Camera-type eye (tissue), 1 donor: ENCODE data around the gene DAND5. TPM values are rescaled to one million over a fixed set of nuclear protein-coding genes. Genes with fewer than 3 reads are reported as not detected.

ENCODE experiments used
- total RNA-seq: library from RNA; depleted of rRNA; stranded (reverse); fragments of >200 nt; gene quantifications from one replicate; pipeline ENCODE4 v1.2.3, GENCODE V29; 2014

Gene DAND5
- total RNA-seq, result 5.2 TPM

GRCh38 chr19:12969292-12969988 is at the start of gene DAND5:
Gene DAND5, plus strand, starts transcription at chr19:12969576. Its CDS starts 85 bp downstream, at chr19:12969661.

GRCh38 chr19:12933287-12934072 is 35.9 kb upstream of the DAND5 start, which contains the start of gene FARSA:
Gene FARSA, minus strand, starts transcription at chr19:12933711. Its CDS starts 15 bp downstream, at chr19:12933696.

GRCh38 chr19:12937927-12938778 is 31.2 kb upstream of the DAND5 start, which contains the start of gene CALR:
Gene CALR, plus strand, starts transcription at chr19:12938609. Its CDS starts 71 bp downstream, at chr19:12938680.

DNA sequence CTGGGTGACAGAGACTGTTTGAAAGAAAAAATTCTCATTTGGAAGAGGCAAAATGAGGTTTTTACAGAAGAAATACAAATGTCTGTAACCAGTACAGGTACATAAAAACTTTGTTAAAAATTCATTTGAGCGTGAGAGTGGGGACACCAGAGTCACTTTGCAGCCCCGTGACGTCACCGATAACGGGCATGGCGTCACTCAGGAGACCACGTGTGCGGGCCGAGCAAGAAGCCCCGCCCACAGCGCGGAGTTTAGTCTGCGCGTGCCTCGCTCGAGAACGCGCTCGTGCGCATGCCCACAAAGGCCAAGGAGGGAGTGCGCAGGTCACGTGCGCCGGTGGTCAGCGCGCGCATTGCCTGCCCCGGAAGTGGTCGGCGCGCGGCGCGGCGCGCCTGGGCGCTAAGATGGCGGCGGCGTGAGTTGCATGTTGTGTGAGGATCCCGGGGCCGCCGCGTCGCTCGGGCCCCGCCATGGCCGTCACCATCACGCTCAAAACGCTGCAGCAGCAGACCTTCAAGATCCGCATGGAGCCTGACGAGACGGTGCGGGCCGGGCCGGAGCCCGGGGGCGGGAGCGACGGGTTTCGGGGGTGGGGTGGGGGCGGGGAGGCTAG is 23.8 kb upstream of the DAND5 start, which contains the start of gene RAD23A:
RAD23A (plus strand) TSS at position 384 of the 613 bp plus-strand sequence; CDS start at position 471, 87 bp downstream.

DNA sequence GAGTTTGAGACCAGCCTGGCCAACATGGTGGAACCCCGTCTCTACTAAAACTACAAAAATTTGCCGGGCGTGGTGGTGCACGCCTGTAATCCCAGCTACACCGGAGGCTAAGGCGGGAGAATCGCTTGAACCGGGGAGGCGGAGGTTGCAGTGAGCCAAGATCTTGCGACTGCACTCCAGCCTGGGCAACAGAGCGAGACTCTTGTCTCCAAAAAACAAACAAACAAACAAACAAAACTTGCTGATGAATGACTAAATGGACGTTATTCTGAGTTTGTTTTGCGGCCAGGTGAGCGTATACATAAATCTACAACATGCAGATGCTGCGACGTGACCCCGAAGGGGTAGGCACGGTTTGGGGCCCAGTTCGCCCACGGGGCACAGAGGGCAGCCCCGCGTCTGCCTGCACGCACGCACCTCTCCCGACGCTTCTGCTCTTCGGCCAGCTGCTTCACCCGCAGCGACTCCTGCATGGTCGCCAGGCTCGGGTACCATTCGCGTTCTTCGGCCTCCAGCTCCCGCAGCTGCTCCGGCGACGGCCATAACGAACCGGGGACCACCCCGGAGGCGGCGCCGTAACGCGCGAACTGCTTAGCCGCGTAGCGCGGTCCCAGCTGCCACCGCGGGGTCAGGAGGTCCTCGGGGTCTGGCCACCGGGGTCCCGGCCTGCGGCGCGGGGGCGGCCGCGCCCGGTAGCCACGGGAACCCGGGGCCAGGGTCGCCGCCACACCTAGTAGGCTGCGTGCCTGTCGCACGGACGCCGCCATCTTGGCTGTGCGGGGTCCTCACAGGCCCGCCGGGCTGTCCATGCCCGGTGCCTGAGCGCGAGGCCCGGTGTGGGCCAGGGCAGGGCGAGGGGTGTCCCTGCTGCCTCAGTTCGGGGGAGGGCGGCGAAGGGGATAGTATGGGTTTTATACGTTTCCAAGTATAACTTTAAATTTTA is 12.7 kb upstream of the DAND5 start, which contains the start of gene GADD45GIP1:
GADD45GIP1 (minus strand) TSS at position 778 of the 943 bp plus-strand sequence; CDS start at position 767, 11 bp downstream.

DNA sequence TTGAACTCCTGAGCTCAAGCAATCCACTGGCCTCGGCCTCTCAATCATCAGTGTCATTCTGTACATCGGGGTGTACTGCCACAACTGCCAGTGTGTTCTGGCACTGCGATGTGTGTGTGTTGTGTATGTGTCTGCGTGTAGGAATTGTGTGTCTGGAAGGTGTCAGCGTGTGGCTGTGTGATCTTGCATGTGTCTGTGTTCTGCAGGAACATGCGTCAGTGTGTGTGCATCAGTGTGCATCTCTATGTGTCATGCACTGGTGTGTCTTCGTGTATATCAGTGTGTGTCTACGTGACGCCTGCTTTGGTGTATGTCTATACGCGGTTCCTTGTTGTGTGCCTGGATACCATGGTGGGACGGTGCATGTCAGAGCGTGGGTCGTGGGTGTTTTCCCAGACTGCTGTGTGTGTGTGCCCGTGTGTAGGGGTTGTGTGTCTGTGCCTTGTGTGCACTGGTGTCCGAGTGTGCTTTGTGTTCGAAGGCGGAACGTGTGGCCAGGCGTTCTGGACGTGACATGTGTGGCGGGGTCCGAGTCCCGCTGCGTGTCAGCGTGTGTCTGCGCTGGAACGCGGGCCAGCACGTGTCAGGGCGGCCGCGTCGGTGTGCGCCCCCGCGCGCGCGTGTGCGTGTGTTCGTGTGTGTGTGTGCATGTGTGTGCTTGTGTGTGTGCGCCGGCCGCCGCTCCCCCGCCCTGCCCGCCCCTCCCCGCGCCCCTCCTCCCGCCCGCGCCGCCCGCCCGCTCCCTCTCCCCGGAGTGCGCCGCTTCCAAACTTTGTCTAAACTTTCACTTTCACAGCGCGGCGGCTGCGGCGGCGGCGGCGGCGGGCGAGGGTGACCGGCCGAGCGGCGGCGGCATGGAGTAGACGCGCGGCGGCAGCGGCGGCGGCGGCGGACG is 25.6 kb downstream of the DAND5 start, which contains the start of gene NFIX:
NFIX (plus strand) TSS at position 775 of the 895 bp plus-strand sequence. CDS start 363 bp downstream, outside the sequence.

Other genes starting within 250 kb of the DAND5 start
- gene TNPO2, start 245.6 kb upstream of the DAND5 start, total RNA-seq, result 92.0 TPM
- 144 TPM for gene TRIR, start 234.9 kb upstream of the DAND5 start, total RNA-seq
- gene GET3, start 232.1 kb upstream of the DAND5 start, total RNA-seq, result 49.4 TPM
- gene BEST2, start 217.8 kb upstream of the DAND5 start, total RNA-seq, result 0.55 TPM
- gene HOOK2, start 194.0 kb upstream of the DAND5 start, total RNA-seq, result 33.5 TPM
- 194 TPM for gene JUNB, start 178.1 kb upstream of the DAND5 start, total RNA-seq
- gene PRDX2, start 167.8 kb upstream of the DAND5 start, total RNA-seq, result 290 TPM
- gene THSD8, start 167.5 kb upstream of the DAND5 start, total RNA-seq, result not detected
- gene RNASEH2A, start 163.0 kb upstream of the DAND5 start, total RNA-seq, result 20.2 TPM
- gene RTBDN, start 135.0 kb upstream of the DAND5 start, total RNA-seq, result 8.6 TPM
- gene MAST1, start 131.1 kb upstream of the DAND5 start, total RNA-seq, result 23.3 TPM
- 15.1 TPM for gene DNASE2, start 88.1 kb upstream of the DAND5 start, total RNA-seq
- gene KLF1, start 82.4 kb upstream of the DAND5 start, total RNA-seq, result 2.1 TPM
- 59.3 TPM for gene GCDH, start 78.4 kb upstream of the DAND5 start, total RNA-seq
- not detected for gene SYCE2, start 50.3 kb upstream of the DAND5 start, total RNA-seq
- gene FARSA, start 35.9 kb upstream of the DAND5 start, total RNA-seq, result 41.6 TPM
- gene CALR, start 31.0 kb upstream of the DAND5 start, total RNA-seq, result 471 TPM
- 75.9 TPM for gene RAD23A, start 23.7 kb upstream of the DAND5 start, total RNA-seq
- 16.8 TPM for gene GADD45GIP1, start 12.4 kb upstream of the DAND5 start, total RNA-seq
- 122 TPM for gene NFIX, start 25.9 kb downstream of the DAND5 start, total RNA-seq
- 6.2 TPM for gene LYL1, start 133.3 kb downstream of the DAND5 start, total RNA-seq
- 30.1 TPM for gene TRMT1, start 147.2 kb downstream of the DAND5 start, total RNA-seq
- 18.8 TPM for gene NACC1, start 148.7 kb downstream of the DAND5 start, total RNA-seq
- gene STX10, start 180.8 kb downstream of the DAND5 start, total RNA-seq, result 50.3 TPM
- 40.2 TPM for gene IER2, start 180.8 kb downstream of the DAND5 start, total RNA-seq